Heart left ventricle (tissue), 13 donors: ENCODE measurements around the gene JAG1.

Source experiments
- POLR2A ChIP-seq, 2 donors: fragments of 450-650 bp; IDR thresholded peaks; one replicate each; pipeline ENCODE4 v1.6.1; 2017; ENCODE audit warnings: antibody characterized with exemption in 2 of 2, mild to moderate bottlenecking in 2 of 2, moderate library complexity in 2 of 2
- TF ChIP-seq, protein P1 (sequence below), 12 donors: fragments of 200-600 bp; sonication (generic) in 4 of 12; IDR thresholded peaks; one replicate each; pipeline versions ENCODE4 v1.5.0 to v1.8.0; 2018 to 2022; ENCODE audit warnings: antibody characterized with exemption in 12 of 12, mild to moderate bottlenecking in 5 of 12
- donor health status: ischemic (EF 13 %, LVEDD 7.1; RV severe dilation, severe dysfunction).
- donor health status: DM: no; HTN: yes; CAD: no.
- donor health status: DM: no; HTN: no; CAD: no.
- donor health status: ischemic (EF 25% LVEDD 6.9; RV normal size, moderate dysfunction).
- donor health status: ischemic (EF 25% LVEDD 5.7; RV mildly dilated, moderate dysfunction).
- donor health status: ischemic (EF 35%, LVEDD 5.7; RV mildly dilated, moderate dysfunction).
- donor health status: nonischemic (EF 11% LVEDD 7.7; RV severe dilation, severe dysfunction).
- donor health status: DM: yes; HTN: yes; CAD: no.
- donor health status: PGD.
- donor health status: ischemic (EF 29% LVEDD 5.4; RV normal size, mild dysfunction).
- donor health status: nonischemic (EF 23%, LVEDD 6.1; RV moderate dilation, normal function).

- TF ChIP-seq, protein P1, sequence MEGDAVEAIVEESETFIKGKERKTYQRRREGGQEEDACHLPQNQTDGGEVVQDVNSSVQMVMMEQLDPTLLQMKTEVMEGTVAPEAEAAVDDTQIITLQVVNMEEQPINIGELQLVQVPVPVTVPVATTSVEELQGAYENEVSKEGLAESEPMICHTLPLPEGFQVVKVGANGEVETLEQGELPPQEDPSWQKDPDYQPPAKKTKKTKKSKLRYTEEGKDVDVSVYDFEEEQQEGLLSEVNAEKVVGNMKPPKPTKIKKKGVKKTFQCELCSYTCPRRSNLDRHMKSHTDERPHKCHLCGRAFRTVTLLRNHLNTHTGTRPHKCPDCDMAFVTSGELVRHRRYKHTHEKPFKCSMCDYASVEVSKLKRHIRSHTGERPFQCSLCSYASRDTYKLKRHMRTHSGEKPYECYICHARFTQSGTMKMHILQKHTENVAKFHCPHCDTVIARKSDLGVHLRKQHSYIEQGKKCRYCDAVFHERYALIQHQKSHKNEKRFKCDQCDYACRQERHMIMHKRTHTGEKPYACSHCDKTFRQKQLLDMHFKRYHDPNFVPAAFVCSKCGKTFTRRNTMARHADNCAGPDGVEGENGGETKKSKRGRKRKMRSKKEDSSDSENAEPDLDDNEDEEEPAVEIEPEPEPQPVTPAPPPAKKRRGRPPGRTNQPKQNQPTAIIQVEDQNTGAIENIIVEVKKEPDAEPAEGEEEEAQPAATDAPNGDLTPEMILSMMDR (IDR thresholded peaks at IDR 0.05) = no peak
- no peak for TF ChIP-seq POLR2A (IDR thresholded peaks at IDR 0.05)
Measured at GRCh38 chr20:10642856-10643559, 30.8 kb downstream of the JAG1 start.
